Sigmoid colon (tissue), 7 donors: ENCODE measurements around the gene NID1. TPM values are rescaled to one million over a fixed set of nuclear protein-coding genes. Genes with fewer than 3 reads are reported as not detected.

Experiments used
- DNase-seq: peaks from one replicate; pipeline ENCODE4 v3.0.0-alpha.2; 2019
- H3K27ac ChIP-seq, 4 donors: fragments of 200-600 bp; sonication (generic); one replicate each; pipeline ENCODE4 v1.5.1; 2016 to 2019; ENCODE audit warnings: mild to moderate bottlenecking in 1 of 4
- H3K27me3 ChIP-seq, 3 donors: fragments of 200-600 bp; sonication (generic); one replicate each; pipeline ENCODE4 v1.5.1; 2019; ENCODE audit warnings: mild to moderate bottlenecking in 1 of 3
- H3K36me3 ChIP-seq, 4 donors: fragments of 200-600 bp; sonication (generic); one replicate each; pipeline ENCODE4 v1.5.1; 2016 to 2019
- H3K4me1 ChIP-seq, 4 donors: fragments of 200-600 bp; sonication (generic); one replicate each; pipeline ENCODE4 v1.5.1; 2017 to 2019
- H3K4me3 ChIP-seq, 4 donors: fragments of 200-600 bp; sonication (generic); one replicate each; pipeline ENCODE4 v1.5.1; 2017 to 2019; ENCODE audit warnings: mild to moderate bottlenecking in 2 of 4, moderate library complexity in 1 of 4
- H3K9me3 ChIP-seq, 4 donors: fragments of 200-600 bp in 3 of 4; sonication (generic) in 3 of 4; one replicate each; pipeline versions ENCODE4 v1.5.1 to v1.6.1; 2013 to 2019
- EP300 ChIP-seq, 4 donors: sonication (generic); formaldehyde crosslinking; IDR thresholded peaks; one replicate each; pipeline ENCODE4 v1.6.1; 2017; ENCODE audit warnings: antibody characterized with exemption in 4 of 4
- POLR2A ChIP-seq, 2 donors: fragments of 450-650 bp; IDR thresholded peaks; one replicate each; pipeline ENCODE4 v1.6.1; 2016; ENCODE audit warnings: antibody characterized with exemption in 2 of 2, mild to moderate bottlenecking in 2 of 2, moderate library complexity in 2 of 2
- POLR2AphosphoS5 ChIP-seq, 4 donors: sonication (generic); formaldehyde crosslinking; IDR thresholded peaks; one replicate each; pipeline ENCODE4 v1.6.1; 2017; ENCODE audit warnings: antibody characterized with exemption in 4 of 4
- WGBS, 2 donors: extraction: QIAGEN DNeasy Blood & Tissue Kit; methylation state at CpG; one replicate each; pipeline ENCODE4 v1.1.7; 2013; 5-methylcytosine and 5-hydroxymethylcytosine counted together
- intact Hi-C: fragments of 100-400 bp; cut with DNase I; formaldehyde crosslinking; loops from one replicate; pipeline ENCODE4 v1.15.1; 2023
- polyA plus RNA-seq, 3 donors: library from polyadenylated mRNA; stranded (reverse); fragments of 200-250 nt; gene quantifications; one replicate each; pipeline ENCODE4 v1.2.3, GENCODE V29; 2013
- total RNA-seq, 4 donors: library from RNA; depleted of rRNA; stranded (reverse); fragments of >200 nt; gene quantifications; one replicate each; pipeline ENCODE4 v1.1.0, GENCODE V29; 2016
- TF ChIP-seq, protein P1 (sequence below), 4 experiments: fragments of 450-650 bp in 3 of 4; fragments of 200-600 bp in 1 of 4; IDR thresholded peaks; one replicate each; pipeline ENCODE4 v1.5.1; 2016 to 2019; ENCODE audit warnings: antibody characterized with exemption in 4 of 4, mild to moderate bottlenecking in 3 of 4, moderate library complexity in 2 of 4
- donor health status: healthy with polysubstance abuse.
- donor health status: Bipolar disorder and iron deficiency.
- donor health status: healthy.

The NID1 gene
- total and polyA plus RNA-seq, 7 donors = 3.9 to 242 (median 136) TPM

DNA sequence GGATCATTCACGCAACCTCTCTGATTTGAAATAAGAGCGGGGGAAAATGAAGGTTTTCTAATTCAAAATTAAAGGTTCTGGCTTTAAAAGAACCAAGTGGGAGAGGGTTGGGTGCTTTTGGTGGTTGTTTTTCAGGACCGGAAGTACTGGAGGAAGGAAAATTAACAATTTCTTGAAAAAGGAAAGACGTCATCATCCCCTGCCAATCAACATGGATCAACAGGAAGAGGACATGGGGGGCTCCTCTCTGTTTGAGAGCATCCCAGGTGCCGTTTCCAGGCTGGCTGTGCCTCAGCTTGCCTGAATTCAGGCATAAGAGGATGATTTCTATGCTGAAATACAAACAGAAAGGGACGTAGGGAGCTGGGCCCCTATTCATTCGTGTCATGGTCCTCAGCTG is 21.6 kb upstream of the NID1 start:
- H3K36me3 ChIP-seq = no peaks in the 10 kb centered on the region
- no peak for DNase-seq
- H3K9me3 ChIP-seq = no peaks in the 10 kb centered on the region
- H3K27me3 ChIP-seq = no peaks in the 10 kb centered on the region
- H3K4me1 ChIP-seq = peaks cover 0 to 5% (median 2%) of the 10 kb centered on the region in 4 donors
- TF ChIP-seq POLR2AphosphoS5 (IDR thresholded peaks at IDR 0.05) = no peak
- TF ChIP-seq, protein P1, sequence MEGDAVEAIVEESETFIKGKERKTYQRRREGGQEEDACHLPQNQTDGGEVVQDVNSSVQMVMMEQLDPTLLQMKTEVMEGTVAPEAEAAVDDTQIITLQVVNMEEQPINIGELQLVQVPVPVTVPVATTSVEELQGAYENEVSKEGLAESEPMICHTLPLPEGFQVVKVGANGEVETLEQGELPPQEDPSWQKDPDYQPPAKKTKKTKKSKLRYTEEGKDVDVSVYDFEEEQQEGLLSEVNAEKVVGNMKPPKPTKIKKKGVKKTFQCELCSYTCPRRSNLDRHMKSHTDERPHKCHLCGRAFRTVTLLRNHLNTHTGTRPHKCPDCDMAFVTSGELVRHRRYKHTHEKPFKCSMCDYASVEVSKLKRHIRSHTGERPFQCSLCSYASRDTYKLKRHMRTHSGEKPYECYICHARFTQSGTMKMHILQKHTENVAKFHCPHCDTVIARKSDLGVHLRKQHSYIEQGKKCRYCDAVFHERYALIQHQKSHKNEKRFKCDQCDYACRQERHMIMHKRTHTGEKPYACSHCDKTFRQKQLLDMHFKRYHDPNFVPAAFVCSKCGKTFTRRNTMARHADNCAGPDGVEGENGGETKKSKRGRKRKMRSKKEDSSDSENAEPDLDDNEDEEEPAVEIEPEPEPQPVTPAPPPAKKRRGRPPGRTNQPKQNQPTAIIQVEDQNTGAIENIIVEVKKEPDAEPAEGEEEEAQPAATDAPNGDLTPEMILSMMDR (IDR thresholded peaks at IDR 0.05) = no peak
- TF ChIP-seq POLR2A (IDR thresholded peaks at IDR 0.05) = no peak
- no peak for TF ChIP-seq EP300 (IDR thresholded peaks at IDR 0.05)
- 63 to 80% methylated on average over 7 of the region's 7 CpGs for WGBS, 2 donors
- H3K27ac ChIP-seq = no peak overlapping the region
- intact Hi-C loops = no loop called here
- H3K4me3 ChIP-seq = no peak overlapping the region

- no peak for TF ChIP-seq POLR2A (IDR thresholded peaks at IDR 0.05)
- TF ChIP-seq, protein P1 (IDR thresholded peaks at IDR 0.05) = no peak
- no peak for TF ChIP-seq EP300 (IDR thresholded peaks at IDR 0.05)
- no peak for TF ChIP-seq POLR2AphosphoS5 (IDR thresholded peaks at IDR 0.05)
- intact Hi-C loops = no loop called here
- peaks cover 0 to 5% (median 0%) of the 10 kb centered on the region in 4 donors for H3K4me1 ChIP-seq
- no peaks in the 10 kb centered on the region for H3K9me3 ChIP-seq
- H3K27ac ChIP-seq = no peak overlapping the region
- no peak overlapping the region for H3K4me3 ChIP-seq
- no peaks in the 10 kb centered on the region for H3K27me3 ChIP-seq
- no peaks in the 10 kb centered on the region for H3K36me3 ChIP-seq
- 86 to 87% methylated on average over 6 of the region's 6 CpGs for WGBS, 2 donors
- DNase-seq = no peak
Observed at GRCh38 chr1:236085545-236086159, 20.8 kb upstream of the NID1 start.

DNA sequence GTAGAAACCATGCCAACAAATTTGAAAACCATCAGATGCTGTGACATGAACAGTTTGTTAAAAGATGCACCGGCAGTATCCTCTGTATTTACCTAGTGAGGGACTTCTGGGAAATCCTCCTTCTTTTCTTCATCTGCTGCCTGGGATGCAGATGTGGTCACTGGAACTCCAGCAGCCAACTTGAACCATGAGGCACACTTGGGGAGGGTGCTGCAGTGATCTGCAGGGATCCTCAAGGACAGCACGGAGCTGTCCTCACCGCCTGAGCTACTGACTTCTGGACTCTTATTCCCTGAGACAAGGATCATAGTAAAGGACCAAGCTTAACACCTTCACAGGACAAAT is 19.5 kb upstream of the NID1 start:
- DNase-seq = no peak
- Histone ChIP-seq H3K36me3 (no peaks in the 10 kb centered on the region), H3K27ac (peak overlapping the region in 1 of 4 donors; percentile 33), H3K27me3 (no peaks in the 10 kb centered on the region), H3K4me1 (peaks cover 0 to 5% (median 0%) of the 10 kb centered on the region in 4 donors), H3K4me3 (no peak overlapping the region), H3K9me3 (no peaks in the 10 kb centered on the region)
- intact Hi-C loops = no loop called here
- 84 to 93% methylated on average over 3 of the region's 3 CpGs for WGBS, 2 donors
- TF ChIP-seq, protein P1 (IDR thresholded peaks at IDR 0.05) = no peak
- no peak for TF ChIP-seq POLR2AphosphoS5 (IDR thresholded peaks at IDR 0.05)
- TF ChIP-seq POLR2A (IDR thresholded peaks at IDR 0.05) = no peak
- TF ChIP-seq EP300 (IDR thresholded peaks at IDR 0.05) = no peak

DNA sequence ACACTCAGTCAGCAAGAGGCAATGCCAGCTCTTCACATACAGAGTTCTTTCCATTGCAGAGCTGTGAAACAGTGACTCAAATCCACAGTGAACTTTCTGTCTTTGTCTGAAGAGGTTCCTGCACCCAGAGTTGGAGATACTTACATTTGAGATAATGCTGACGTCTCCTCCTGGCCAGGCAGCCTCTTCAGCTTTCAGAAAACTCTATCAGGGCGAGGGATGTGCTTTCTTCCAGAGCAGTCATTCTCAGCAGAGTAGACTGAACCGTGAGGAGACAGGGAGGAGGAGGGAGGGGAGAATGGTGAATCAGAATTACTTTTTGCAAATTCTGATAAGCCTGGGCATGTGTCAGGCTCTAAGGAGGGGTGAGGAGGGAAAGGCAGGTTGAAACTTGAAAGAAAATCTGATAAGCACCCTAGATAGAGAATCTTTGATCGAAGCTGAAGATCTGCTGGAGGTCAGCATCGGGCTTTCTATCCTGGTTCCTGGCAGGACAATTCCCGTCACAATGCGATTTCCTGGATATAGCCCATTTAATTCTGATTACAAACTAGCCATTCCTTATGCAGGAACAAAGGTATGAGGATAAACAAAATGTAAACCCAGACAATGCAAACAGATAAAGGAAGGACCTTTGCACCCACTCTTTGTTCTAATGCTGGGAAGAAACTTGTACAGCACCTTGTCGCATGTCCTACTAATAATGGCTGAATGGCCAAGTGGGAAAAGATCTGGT is 18.9 kb upstream of the NID1 start:
- Histone ChIP-seq H3K9me3 (no peaks in the 10 kb centered on the region), H3K36me3 (no peaks in the 10 kb centered on the region), H3K27me3 (no peaks in the 10 kb centered on the region), H3K4me3 (no peak overlapping the region), H3K4me1 (peaks cover 0 to 5% (median 0%) of the 10 kb centered on the region in 4 donors), H3K27ac (peak overlapping the region in 1 of 4 donors; percentile 33)
- 18 to 54% methylated on average over 8 of the region's 8 CpGs for WGBS, 2 donors
- intact Hi-C loops = no loop called here
- no peak for DNase-seq
- TF ChIP-seq EP300 (IDR thresholded peaks at IDR 0.05) (no peak), POLR2A (IDR thresholded peaks at IDR 0.05) (no peak), POLR2AphosphoS5 (IDR thresholded peaks at IDR 0.05) (no peak)
- TF ChIP-seq, protein P1 (IDR thresholded peaks at IDR 0.05) = no peak
